HCT116 (cell line): ENCODE results near the gene ZNF507. TPM values are rescaled to one million over a fixed set of nuclear protein-coding genes. Genes with fewer than 3 reads are reported as not detected.

Experiments used
- ATAC-seq: fragments of 200-7000 bp; cut with Tn5 transposase; 2 replicates; pipeline ENCODE4 v1.9.1; 2020; ENCODE audit warnings: mild to moderate bottlenecking, moderate library complexity
- BruUV-seq: library from RNA; stranded (reverse); fragments of 400-500 nt; replicated peaks from 2 replicates; lab custom pipeline; 2021; lab: Mats Ljungman, UMichigan
- CTCF ChIA-PET: fragments of 300-600 bp; sonication (Branson Sonifier 250); formaldehyde crosslinking; loops from one replicate; lab custom pipeline; 2021; ENCODE audit warnings: antibody characterized with exemption; lab: Charles Lee
- POLR2A ChIA-PET: fragments of 300-600, 350-600 bp; sonication (Branson Sonifier 250); formaldehyde crosslinking; loops from one replicate; lab custom pipeline; 2021; ENCODE audit warnings: antibody characterized with exemption; lab: Charles Lee
- RAD21 ChIA-PET, 2 experiments: fragments of 300-600 bp; sonication (Branson Sonifier 250); formaldehyde crosslinking; loops; one replicate each; lab custom pipeline; 2023; ENCODE audit warnings: low total read pairs in 2 of 2; ENCODE audit not compliant: uncharacterized antibody in 2 of 2, unreplicated experiment in 2 of 2, low non-redundant PET in 1 of 2; lab: Charles Lee
- DNase-seq: peaks from one replicate; pipeline ENCODE4 v3.0.0-alpha.2; 2010; ENCODE audit warnings: low read depth, low spot score
- H2AFZ ChIP-seq: fragments of 200-600 bp; shearing (Covaris generic), sonication (generic); 2 replicates; pipeline ENCODE4 v1.6.1; 2017; ENCODE audit warnings: low read depth, mixed run types, mixed read lengths, antibody characterized with exemption, low read length; ENCODE audit not compliant: poor library complexity, severe bottlenecking
- H3K27ac ChIP-seq: 2 replicates; pipeline ENCODE4 v1.5.1; 2012; ENCODE audit warnings: low read depth, low read length
- H3K27me3 ChIP-seq: fragments of 200-600 bp; sonication (generic); 2 replicates; pipeline ENCODE4 v1.6.1; 2016; ENCODE audit warnings: mixed run types, low read length, mixed read lengths; ENCODE audit not compliant: insufficient read depth
- H3K36me3 ChIP-seq, 2 experiments: fragments of 200-500 bp in 1 of 2; fragments of 200-600 bp in 1 of 2; sonication (Bioruptor generic) in 1 of 2; sonication (generic) in 1 of 2; 2 replicates each; pipeline versions ENCODE4 v1.5.1 to v1.6.1; 2014 to 2016; ENCODE audit warnings: low read length in 2 of 2, inconsistent platforms in 1 of 2, mixed read lengths in 1 of 2, mixed run types in 1 of 2; ENCODE audit not compliant: insufficient read depth in 2 of 2, control insufficient read depth in 1 of 2
- H3K4me1 ChIP-seq, 2 experiments: fragments of 200-600 bp in 1 of 2; sonication (generic) in 1 of 2; 2 replicates each; pipeline versions ENCODE4 v1.5.1 to v1.6.1; 2012 to 2017; ENCODE audit warnings: low read length in 2 of 2, inconsistent platforms in 1 of 2, mild to moderate bottlenecking in 1 of 2, mixed read lengths in 1 of 2, mixed run types in 1 of 2, moderate library complexity in 1 of 2; ENCODE audit not compliant: insufficient read depth in 2 of 2, control insufficient read depth in 1 of 2
- H3K4me2 ChIP-seq: fragments of 200-600 bp; sonication (generic); 2 replicates; pipeline ENCODE4 v1.6.1; 2017; ENCODE audit warnings: mixed run types, low read length, mixed read lengths
- H3K4me3 ChIP-seq, 2 experiments: fragments of 200-600 bp in 1 of 2; sonication (generic) in 1 of 2; replicated peaks in 1 of 2; 2 replicates each; pipeline ENCODE4 v1.5.1; 2011 to 2016; ENCODE audit warnings: low read length in 2 of 2, control low read depth in 1 of 2, low read depth in 1 of 2, mild to moderate bottlenecking in 1 of 2, mixed read lengths in 1 of 2, mixed run types in 1 of 2
- H3K79me2 ChIP-seq: fragments of 200-600 bp; sonication (generic); 2 replicates; pipeline ENCODE4 v1.6.1; 2017; ENCODE audit warnings: mild to moderate bottlenecking, mixed run types, low read length, moderate library complexity, mixed read lengths; ENCODE audit not compliant: insufficient read depth
- H3K9ac ChIP-seq: fragments of 200-600 bp; sonication (generic); 2 replicates; pipeline ENCODE4 v1.6.1; 2016; ENCODE audit warnings: low read length, mixed read lengths
- H3K9me2 ChIP-seq: fragments of 200-600 bp; sonication (generic), shearing (Covaris generic); 2 replicates; pipeline ENCODE4 v1.6.1; 2017; ENCODE audit warnings: mixed run types, mild to moderate bottlenecking, moderate library complexity; ENCODE audit not compliant: insufficient read depth
- H3K9me3 ChIP-seq, 2 experiments: fragments of 200-500 bp in 1 of 2; fragments of 200-600 bp in 1 of 2; sonication (Bioruptor generic) in 1 of 2; sonication (generic) in 1 of 2; 2 replicates each; pipeline ENCODE4 v1.6.1; 2014 to 2017; ENCODE audit warnings: low read length in 2 of 2, mixed read lengths in 2 of 2, inconsistent platforms in 1 of 2, low read depth in 1 of 2, mild to moderate bottlenecking in 1 of 2, mixed run types in 1 of 2, moderate library complexity in 1 of 2; ENCODE audit not compliant: control insufficient read depth in 1 of 2, insufficient read depth in 1 of 2
- H4K20me1 ChIP-seq: fragments of 200-600 bp; sonication (generic), shearing (Covaris generic); 2 replicates; pipeline ENCODE4 v1.6.1; 2017; ENCODE audit warnings: mixed run types, mild to moderate bottlenecking, moderate library complexity; ENCODE audit not compliant: insufficient read depth
- CBX3 ChIP-seq: IDR thresholded peaks from 2 replicates; pipeline ENCODE4 v1.6.1; 2012; ENCODE audit warnings: low read depth
- CEBPB ChIP-seq: IDR thresholded peaks from 2 replicates; pipeline ENCODE4 v1.6.1; 2012; ENCODE audit warnings: low read depth
- EGR1 ChIP-seq: IDR thresholded peaks from 2 replicates; pipeline ENCODE4 v1.6.1; 2012; ENCODE audit warnings: low read depth
- EZH2 ChIP-seq: fragments of 200-600 bp; sonication (generic); IDR thresholded peaks from 2 replicates; pipeline ENCODE4 v1.6.1; 2017; ENCODE audit warnings: antibody characterized with exemption, mixed run types
- FOSL1 ChIP-seq: IDR thresholded peaks from 2 replicates; pipeline ENCODE4 v1.6.1; 2012; ENCODE audit warnings: low read depth
- JUND ChIP-seq: IDR thresholded peaks from 2 replicates; pipeline ENCODE4 v1.6.1; 2012
- POLR2AphosphoS5 ChIP-seq: IDR thresholded peaks from 2 replicates; pipeline ENCODE4 v1.6.1; 2011; ENCODE audit warnings: mild to moderate bottlenecking, low read depth, low read length, moderate library complexity
- RAD21 ChIP-seq: IDR thresholded peaks from 2 replicates; pipeline ENCODE4 v1.6.1; 2012; ENCODE audit warnings: low read depth, mild to moderate bottlenecking
- SIN3A ChIP-seq: IDR thresholded peaks from 2 replicates; pipeline ENCODE4 v1.6.1; 2012; ENCODE audit warnings: low read depth
- SP1 ChIP-seq: IDR thresholded peaks from 2 replicates; pipeline ENCODE4 v1.6.1; 2012; ENCODE audit warnings: low read depth
- SRF ChIP-seq: IDR thresholded peaks from 2 replicates; pipeline ENCODE4 v1.6.1; 2012; ENCODE audit warnings: low read depth
- YY1 ChIP-seq: IDR thresholded peaks from 2 replicates; pipeline ENCODE4 v1.6.1; 2011; ENCODE audit warnings: low read length, low read depth, moderate library complexity, mild to moderate bottlenecking; ENCODE audit not compliant: insufficient replicate concordance; ENCODE audit errors: extremely low read depth
- intact Hi-C: fragments of 100-400 bp; cut with micrococcal nuclease; formaldehyde crosslinking; loops from 2 replicates; pipeline ENCODE4 v1.10.0; 2022
- total RNA-seq: library from RNA; stranded (reverse); gene quantifications from one replicate; pipeline ENCODE4 v1.2.1, GENCODE V29; 2021; ENCODE audit not compliant: unreplicated experiment
- TF ChIP-seq, protein P1 (sequence below): IDR thresholded peaks from 2 replicates; pipeline ENCODE4 v1.6.1; 2012
- TF ChIP-seq, protein P2 (sequence below): IDR thresholded peaks from 2 replicates; pipeline ENCODE4 v1.6.1; 2012; ENCODE audit warnings: low read depth
- TF ChIP-seq, protein P3 (sequence below): IDR thresholded peaks from 2 replicates; pipeline ENCODE4 v1.6.1; 2012
- TF ChIP-seq, protein P4 (sequence below): IDR thresholded peaks from 2 replicates; pipeline ENCODE4 v1.6.1; 2011; ENCODE audit warnings: mild to moderate bottlenecking, low read length, moderate library complexity; ENCODE audit not compliant: insufficient replicate concordance; ENCODE audit errors: extremely low read depth

The ZNF507 gene
- total RNA-seq, 1 experiment from 2014 or later = 27.4 TPM

DNA sequence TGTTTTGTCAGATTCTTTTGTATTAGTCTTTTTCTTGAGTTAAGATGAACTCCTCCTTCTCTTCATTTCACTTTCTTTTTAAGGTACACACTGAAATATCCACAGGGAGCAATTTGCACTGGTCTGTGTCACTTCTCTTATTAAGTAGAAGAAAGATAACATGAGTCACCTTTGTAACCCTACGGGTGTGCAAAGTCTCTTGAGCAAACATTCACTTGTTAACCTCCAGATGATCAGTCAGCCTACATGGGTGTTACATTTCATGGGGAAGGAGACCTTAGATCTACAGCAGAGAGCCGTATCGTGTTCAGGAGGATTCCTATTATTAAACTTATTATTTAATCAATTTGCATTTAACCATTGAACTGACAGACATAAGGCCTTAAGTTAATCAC is 5.1 kb downstream of the ZNF507 start:
- ChIA-PET CTCF (no interaction called here), RAD21 (no interaction called here), POLR2A (no interaction called here)
- Histone ChIP-seq H3K36me3 (peaks cover 43 to 46% of the 10 kb centered on the region in 2 experiments; a peak in 3 of 4 replicates), H3K79me2 (peaks cover 92% of the 10 kb centered on the region), H3K4me1 (peaks cover 29 to 38% of the 10 kb centered on the region in 2 experiments), H3K27ac (no peak overlapping the region), H3K27me3 (no peaks in the 10 kb centered on the region), H4K20me1 (no peaks in the 10 kb centered on the region), H3K9ac (no peak overlapping the region), H2AFZ (no peak overlapping the region), H3K9me2 (no peaks in the 10 kb centered on the region), H3K9me3 (no peaks in the 10 kb centered on the region), H3K4me3 (no peak overlapping the region), H3K4me2 (peak overlapping the region; percentile 46; the same call in 1 of the 2 replicates)
- TF ChIP-seq, protein P1, sequence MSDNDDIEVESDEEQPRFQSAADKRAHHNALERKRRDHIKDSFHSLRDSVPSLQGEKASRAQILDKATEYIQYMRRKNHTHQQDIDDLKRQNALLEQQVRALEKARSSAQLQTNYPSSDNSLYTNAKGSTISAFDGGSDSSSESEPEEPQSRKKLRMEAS = no peak
- TF ChIP-seq SRF = no peak
- no peak for TF ChIP-seq POLR2AphosphoS5
- TF ChIP-seq RAD21 = no peak
- TF ChIP-seq SIN3A = no peak
- TF ChIP-seq JUND = no peak
- TF ChIP-seq EZH2 = no peak
- no peak for TF ChIP-seq EGR1
- TF ChIP-seq, protein P2, sequence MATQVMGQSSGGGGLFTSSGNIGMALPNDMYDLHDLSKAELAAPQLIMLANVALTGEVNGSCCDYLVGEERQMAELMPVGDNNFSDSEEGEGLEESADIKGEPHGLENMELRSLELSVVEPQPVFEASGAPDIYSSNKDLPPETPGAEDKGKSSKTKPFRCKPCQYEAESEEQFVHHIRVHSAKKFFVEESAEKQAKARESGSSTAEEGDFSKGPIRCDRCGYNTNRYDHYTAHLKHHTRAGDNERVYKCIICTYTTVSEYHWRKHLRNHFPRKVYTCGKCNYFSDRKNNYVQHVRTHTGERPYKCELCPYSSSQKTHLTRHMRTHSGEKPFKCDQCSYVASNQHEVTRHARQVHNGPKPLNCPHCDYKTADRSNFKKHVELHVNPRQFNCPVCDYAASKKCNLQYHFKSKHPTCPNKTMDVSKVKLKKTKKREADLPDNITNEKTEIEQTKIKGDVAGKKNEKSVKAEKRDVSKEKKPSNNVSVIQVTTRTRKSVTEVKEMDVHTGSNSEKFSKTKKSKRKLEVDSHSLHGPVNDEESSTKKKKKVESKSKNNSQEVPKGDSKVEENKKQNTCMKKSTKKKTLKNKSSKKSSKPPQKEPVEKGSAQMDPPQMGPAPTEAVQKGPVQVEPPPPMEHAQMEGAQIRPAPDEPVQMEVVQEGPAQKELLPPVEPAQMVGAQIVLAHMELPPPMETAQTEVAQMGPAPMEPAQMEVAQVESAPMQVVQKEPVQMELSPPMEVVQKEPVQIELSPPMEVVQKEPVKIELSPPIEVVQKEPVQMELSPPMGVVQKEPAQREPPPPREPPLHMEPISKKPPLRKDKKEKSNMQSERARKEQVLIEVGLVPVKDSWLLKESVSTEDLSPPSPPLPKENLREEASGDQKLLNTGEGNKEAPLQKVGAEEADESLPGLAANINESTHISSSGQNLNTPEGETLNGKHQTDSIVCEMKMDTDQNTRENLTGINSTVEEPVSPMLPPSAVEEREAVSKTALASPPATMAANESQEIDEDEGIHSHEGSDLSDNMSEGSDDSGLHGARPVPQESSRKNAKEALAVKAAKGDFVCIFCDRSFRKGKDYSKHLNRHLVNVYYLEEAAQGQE = no peak
- TF ChIP-seq, protein P3, sequence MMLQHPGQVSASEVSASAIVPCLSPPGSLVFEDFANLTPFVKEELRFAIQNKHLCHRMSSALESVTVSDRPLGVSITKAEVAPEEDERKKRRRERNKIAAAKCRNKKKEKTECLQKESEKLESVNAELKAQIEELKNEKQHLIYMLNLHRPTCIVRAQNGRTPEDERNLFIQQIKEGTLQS = no peak
- TF ChIP-seq YY1 = no peak
- TF ChIP-seq FOSL1 = no peak
- TF ChIP-seq, protein P4, sequence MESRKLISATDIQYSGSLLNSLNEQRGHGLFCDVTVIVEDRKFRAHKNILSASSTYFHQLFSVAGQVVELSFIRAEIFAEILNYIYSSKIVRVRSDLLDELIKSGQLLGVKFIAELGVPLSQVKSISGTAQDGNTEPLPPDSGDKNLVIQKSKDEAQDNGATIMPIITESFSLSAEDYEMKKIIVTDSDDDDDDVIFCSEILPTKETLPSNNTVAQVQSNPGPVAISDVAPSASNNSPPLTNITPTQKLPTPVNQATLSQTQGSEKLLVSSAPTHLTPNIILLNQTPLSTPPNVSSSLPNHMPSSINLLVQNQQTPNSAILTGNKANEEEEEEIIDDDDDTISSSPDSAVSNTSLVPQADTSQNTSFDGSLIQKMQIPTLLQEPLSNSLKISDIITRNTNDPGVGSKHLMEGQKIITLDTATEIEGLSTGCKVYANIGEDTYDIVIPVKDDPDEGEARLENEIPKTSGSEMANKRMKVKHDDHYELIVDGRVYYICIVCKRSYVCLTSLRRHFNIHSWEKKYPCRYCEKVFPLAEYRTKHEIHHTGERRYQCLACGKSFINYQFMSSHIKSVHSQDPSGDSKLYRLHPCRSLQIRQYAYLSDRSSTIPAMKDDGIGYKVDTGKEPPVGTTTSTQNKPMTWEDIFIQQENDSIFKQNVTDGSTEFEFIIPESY = no peak
- no peak for TF ChIP-seq CBX3
- TF ChIP-seq SP1 = no peak
- no peak for TF ChIP-seq CEBPB
- no peak for ATAC-seq
- intact Hi-C loops = no loop called here
- no peak for DNase-seq
- no TSS peak for BruUV-seq
